Duodenal mucosa (tissue), 2 donors: ENCODE data around the gene MFSD8.
A peak's percentile ranks its signal among the peaks of the same experiment; 100 is the strongest.
"Not testable (repeated sequence)": the region's sequence is repeated elsewhere in the genome, so short reads cannot be mapped to it uniquely, and the experiment has no call there.

Source experiments
- H3K27ac ChIP-seq: one replicate; pipeline ENCODE4 v1.7.0; 2013; ENCODE audit warnings: low read depth, low read length
- H3K27me3 ChIP-seq, 2 donors: one replicate each; pipeline ENCODE4 v1.7.0; 2013; ENCODE audit warnings: low read length in 2 of 2, control low read depth in 1 of 2; ENCODE audit not compliant: insufficient read depth in 2 of 2, control insufficient read depth in 1 of 2
- H3K36me3 ChIP-seq, 2 donors: one replicate each; pipeline ENCODE4 v1.7.0; 2013; ENCODE audit warnings: low read length in 2 of 2, control low read depth in 1 of 2; ENCODE audit not compliant: insufficient read depth in 2 of 2, control insufficient read depth in 1 of 2
- H3K4me1 ChIP-seq, 2 donors: one replicate each; pipeline ENCODE4 v1.7.0; 2013; ENCODE audit warnings: low read length in 2 of 2, control low read depth in 1 of 2; ENCODE audit not compliant: insufficient read depth in 2 of 2, control insufficient read depth in 1 of 2
- H3K4me3 ChIP-seq, 2 donors: one replicate each; pipeline ENCODE4 v1.7.0; 2013; ENCODE audit warnings: low read length in 2 of 2, low read depth in 1 of 2
- H3K9ac ChIP-seq, 2 donors: one replicate each; pipeline ENCODE4 v1.7.0; 2013; ENCODE audit warnings: low read length in 2 of 2, low read depth in 1 of 2
- H3K9me3 ChIP-seq, 2 donors: one replicate each; pipeline ENCODE4 v1.7.0; 2013; ENCODE audit warnings: low read length in 2 of 2, control low read depth in 1 of 2; ENCODE audit not compliant: control insufficient read depth in 1 of 2

The MFSD8 gene

GRCh38 chr4:127965062-127965802 lies at the start of gene MFSD8, which contains the start of gene ABHD18:
MFSD8 (minus strand) TSS chr4:127965173; CDS start chr4:127965133, 40 bp downstream.
ABHD18 (plus strand) TSS chr4:127965406; CDS start chr4:127982956, 17,550 bp downstream.
- Histone ChIP-seq H3K9me3 (no peaks in the 10 kb centered on the region), H3K4me3 (peak within 1 kb of the TSS; percentile 99), H3K4me1 (peaks cover 4 to 8% of the 10 kb centered on the region in 2 donors), H3K27ac (peak within 1 kb of the TSS; percentile 99), H3K27me3 (no peaks in the 10 kb centered on the region), H3K9ac (peak within 1 kb of the TSS; percentile 99), H3K36me3 (no peaks in the 10 kb centered on the region)

- no peak overlapping the region for H3K27ac ChIP-seq
- no peaks in the 10 kb centered on the region for H3K9me3 ChIP-seq
- no peaks in the 10 kb centered on the region for H3K4me1 ChIP-seq
- H3K36me3 ChIP-seq: peaks cover 10 to 12% of the 10 kb centered on the region in 2 donors
- no peaks in the 10 kb centered on the region for H3K27me3 ChIP-seq
- no peak overlapping the region for H3K4me3 ChIP-seq
- H3K9ac ChIP-seq: no peak overlapping the region
Observed at GRCh38 chr4:128009428-128009827, 44.5 kb upstream of the MFSD8 start.

GRCh38 chr4:128006592-128006991 lies 41.6 kb upstream of the MFSD8 start:
- no peak overlapping the region for H3K27ac ChIP-seq
- H3K9ac ChIP-seq: no peak overlapping the region
- H3K4me1 ChIP-seq: no peaks in the 10 kb centered on the region
- H3K9me3 ChIP-seq: no peaks in the 10 kb centered on the region
- H3K27me3 ChIP-seq: no peaks in the 10 kb centered on the region
- no peak overlapping the region for H3K4me3 ChIP-seq
- H3K36me3 ChIP-seq: peaks cover 5 to 9% of the 10 kb centered on the region in 2 donors

GRCh38 chr4:127997534-127998388 lies 32.8 kb upstream of the MFSD8 start:
- Histone ChIP-seq H3K36me3 (peaks cover 11% of the 10 kb centered on the region in 2 donors), H3K4me1 (peaks cover 0 to under 1% of the 10 kb centered on the region in 2 donors), H3K9me3 (peaks cover 8 to 10% of the 10 kb centered on the region in 2 donors), H3K9ac (no peak overlapping the region), H3K27ac (no peak overlapping the region), H3K4me3 (no peak overlapping the region), H3K27me3 (no peaks in the 10 kb centered on the region)

- H3K4me1 ChIP-seq, H3K4me3 ChIP-seq, H3K27ac ChIP-seq, H3K27me3 ChIP-seq, H3K9ac ChIP-seq, H3K9me3 ChIP-seq: not testable (repeated sequence)
- peaks cover 11% of the 10 kb centered on the region in 2 donors for H3K36me3 ChIP-seq
Observed at GRCh38 chr4:127996521-127996920, 31.5 kb upstream of the MFSD8 start.

- Histone ChIP-seq H3K27ac (no peak overlapping the region), H3K4me1 (peaks cover 0 to 3% of the 10 kb centered on the region in 2 donors), H3K9me3 (peaks cover 8 to 10% of the 10 kb centered on the region in 2 donors), H3K4me3 (no peak overlapping the region), H3K36me3 (peaks cover 11% of the 10 kb centered on the region in 2 donors), H3K9ac (no peak overlapping the region), H3K27me3 (no peaks in the 10 kb centered on the region)
Observed at GRCh38 chr4:127995776-127996175, 30.8 kb upstream of the MFSD8 start.

GRCh38 chr4:127993151-127993550 lies 28.2 kb upstream of the MFSD8 start:
- Histone ChIP-seq H3K27ac (no peak overlapping the region), H3K9me3 (peaks cover 0 to 8% of the 10 kb centered on the region in 2 donors), H3K36me3 (peaks cover 4 to 19% of the 10 kb centered on the region in 2 donors), H3K4me1 (peaks cover 0 to 3% of the 10 kb centered on the region in 2 donors), H3K27me3 (no peaks in the 10 kb centered on the region), H3K4me3 (no peak overlapping the region), H3K9ac (no peak overlapping the region)

GRCh38 chr4:127988638-127989037 lies 23.7 kb upstream of the MFSD8 start:
- Histone ChIP-seq H3K4me3 (no peak overlapping the region), H3K27ac (no peak overlapping the region), H3K4me1 (peaks cover 0 to 3% of the 10 kb centered on the region in 2 donors), H3K36me3 (peaks cover 4 to 28% of the 10 kb centered on the region in 2 donors), H3K27me3 (no peaks in the 10 kb centered on the region), H3K9me3 (no peaks in the 10 kb centered on the region), H3K9ac (no peak overlapping the region)

GRCh38 chr4:127985989-127986388 lies 21.0 kb upstream of the MFSD8 start:
- H3K9ac ChIP-seq: no peak overlapping the region
- H3K36me3 ChIP-seq: peaks cover 0 to 28% of the 10 kb centered on the region in 2 donors
- H3K27me3 ChIP-seq: no peaks in the 10 kb centered on the region
- no peaks in the 10 kb centered on the region for H3K4me1 ChIP-seq
- H3K27ac ChIP-seq: no peak overlapping the region
- H3K4me3 ChIP-seq: no peak overlapping the region
- H3K9me3 ChIP-seq: no peaks in the 10 kb centered on the region

- no peaks in the 10 kb centered on the region for H3K9me3 ChIP-seq
- no peak overlapping the region for H3K4me3 ChIP-seq
- no peak overlapping the region for H3K9ac ChIP-seq
- no peaks in the 10 kb centered on the region for H3K4me1 ChIP-seq
- no peaks in the 10 kb centered on the region for H3K27me3 ChIP-seq
- no peak overlapping the region for H3K27ac ChIP-seq
- peaks cover 0 to 14% of the 10 kb centered on the region in 2 donors for H3K36me3 ChIP-seq
Observed at GRCh38 chr4:127982445-127982844, 17.5 kb upstream of the MFSD8 start.
